HepG2 (cell line): ENCODE data around the gene CLEC7A. TPM values are rescaled to one million over a fixed set of nuclear protein-coding genes. Genes with fewer than 3 reads are reported as not detected.

Experiments used
- ATAC-seq: fragments of 200-7000 bp; cut with Tn5 transposase; 3 replicates; pipeline ENCODE4 v1.9.1; 2020; ENCODE audit warnings: mild to moderate bottlenecking, moderate library complexity
- BruUV-seq: library from RNA; stranded (reverse); fragments of 400-500 nt; replicated peaks from 2 replicates; lab custom pipeline; 2021; lab: Mats Ljungman, UMichigan
- CTCF ChIA-PET: fragments of 300-600 bp; formaldehyde crosslinking; extraction: SDS; loops from one replicate; lab custom pipeline; 2021; ENCODE audit warnings: low total read pairs, inconsistent platforms, low intra/inter-chr PET ratio; lab: Yijun Ruan, JAX
- POLR2A ChIA-PET: fragments of 350-600 bp; sonication (Branson Sonifier 250); formaldehyde crosslinking; loops from one replicate; lab custom pipeline; 2020; ENCODE audit warnings: antibody characterized with exemption, inconsistent platforms; lab: Yijun Ruan, JAX
- DNase-seq: peaks from one replicate; pipeline ENCODE4 v3.0.0-alpha.2; 2015; ENCODE audit warnings: low spot score
- FAIRE-seq: peaks from 3 replicates; lab custom pipeline; 2011; peaks lifted over from hg19 to GRCh38; lab: Jason Lieb, UNC
- H2AFZ ChIP-seq: one replicate; pipeline ENCODE4 v1.6.1; 2011; ENCODE audit warnings: low read length, inconsistent platforms
- H3K27ac ChIP-seq: fragments of 300-600 bp; 3 replicates; pipeline ENCODE4 v1.8.0; 2011; ENCODE audit warnings: mixed run types, mild to moderate bottlenecking, mixed read lengths, low read length, inconsistent platforms; ENCODE audit not compliant: insufficient read depth; ENCODE audit errors: extremely low read length
- H3K27me3 ChIP-seq, 2 experiments: fragments of 200-600 bp in 1 of 2; 2 replicates in 1 of 2; 3 replicates in 1 of 2; pipeline versions ENCODE4 v1.6.0 to v1.8.0; 2011; ENCODE audit warnings: low read length in 2 of 2, mild to moderate bottlenecking in 2 of 2, moderate library complexity in 2 of 2, inconsistent platforms in 1 of 2; ENCODE audit not compliant: insufficient read depth in 2 of 2, control insufficient read depth in 1 of 2
- H3K36me3 ChIP-seq, 2 experiments: fragments of 200-600 bp in 1 of 2; replicated peaks in 1 of 2; 2 replicates in 1 of 2; 3 replicates in 1 of 2; pipeline versions ENCODE4 v1.5.1 to v1.8.0; 2011; ENCODE audit warnings: low read length in 2 of 2, inconsistent platforms in 1 of 2; ENCODE audit not compliant: insufficient read depth in 2 of 2, control insufficient read depth in 1 of 2
- H3K4me1 ChIP-seq: 2 replicates; pipeline ENCODE4 v1.5.1; 2012; ENCODE audit warnings: low read length, inconsistent platforms; ENCODE audit not compliant: insufficient read depth
- H3K4me2 ChIP-seq: 2 replicates; pipeline ENCODE4 v1.6.0; 2011; ENCODE audit warnings: low read depth, low read length, inconsistent platforms
- H3K4me3 ChIP-seq, 3 experiments: fragments of 200-600 bp in 1 of 3; sonication (generic), shearing (Covaris generic) in 1 of 3; replicated peaks in 1 of 3; 2 replicates each; pipeline ENCODE4 v1.5.1; 2011 to 2016; ENCODE audit warnings: low read length in 3 of 3, inconsistent platforms in 2 of 3, low read depth in 2 of 3, mild to moderate bottlenecking in 2 of 3, control low read depth in 1 of 3, mixed read lengths in 1 of 3; ENCODE audit not compliant: insufficient read depth in 1 of 3
- H3K79me2 ChIP-seq: one replicate; pipeline ENCODE4 v1.6.1; 2011; ENCODE audit warnings: low read length, inconsistent platforms; ENCODE audit not compliant: insufficient read depth
- H3K9ac ChIP-seq: 2 replicates; pipeline ENCODE4 v1.6.0; 2011; ENCODE audit warnings: mild to moderate bottlenecking, low read depth, low read length, inconsistent platforms; ENCODE audit not compliant: insufficient read depth
- H3K9me3 ChIP-seq: 2 replicates; pipeline ENCODE4 v1.5.1; 2012; ENCODE audit warnings: mild to moderate bottlenecking, low read length
- H4K20me1 ChIP-seq: 2 replicates; pipeline ENCODE4 v1.6.0; 2011; ENCODE audit warnings: inconsistent platforms, mild to moderate bottlenecking, low read length, moderate library complexity; ENCODE audit not compliant: insufficient read depth
- ARNT ChIP-seq: fragments of 450-650 bp; IDR thresholded peaks from 2 replicates; pipeline ENCODE4 v1.6.1; 2017
- E2F1 ChIP-seq: sonication (generic); formaldehyde crosslinking; IDR thresholded peaks from 2 replicates; pipeline ENCODE4 v1.5.0; 2020; ENCODE audit warnings: missing genetic modification reagents
- MAFG ChIP-seq: sonication (generic); formaldehyde crosslinking; IDR thresholded peaks from 2 replicates; pipeline ENCODE4 v1.5.1; 2020; ENCODE audit warnings: mild to moderate bottlenecking, missing genetic modification reagents
- MEIS1 ChIP-seq: sonication (generic); formaldehyde crosslinking; IDR thresholded peaks from 2 replicates; pipeline ENCODE4 v1.9.0; 2021; ENCODE audit warnings: mild to moderate bottlenecking, missing genetic modification reagents, moderate library complexity, borderline replicate concordance
- POGZ ChIP-seq: sonication (generic); formaldehyde crosslinking; IDR thresholded peaks from 2 replicates; pipeline ENCODE4 v1.4.0; 2020; ENCODE audit warnings: mild to moderate bottlenecking, missing genetic modification reagents
- TBX2 ChIP-seq: sonication (generic); formaldehyde crosslinking; IDR thresholded peaks from 2 replicates; pipeline ENCODE4 v1.5.0; 2020; ENCODE audit warnings: missing genetic modification reagents, mild to moderate bottlenecking, borderline replicate concordance
- TP53 ChIP-seq: sonication (generic); formaldehyde crosslinking; conservative IDR thresholded peaks from 2 replicates; pipeline ENCODE4 v1.4.0; 2020; ENCODE audit warnings: missing genetic modification reagents
- ZBTB1 ChIP-seq: sonication (generic); formaldehyde crosslinking; IDR thresholded peaks from 2 replicates; pipeline ENCODE4 v1.4.0; 2020; ENCODE audit warnings: missing genetic modification reagents, borderline replicate concordance
- ZEB1 ChIP-seq: IDR thresholded peaks from 2 replicates; pipeline ENCODE4 v1.6.1; 2012; ENCODE audit warnings: mild to moderate bottlenecking, low read depth, inconsistent platforms; ENCODE audit not compliant: insufficient replicate concordance
- ZMYM3 ChIP-seq: sonication (generic); formaldehyde crosslinking; IDR thresholded peaks from 2 replicates; pipeline ENCODE4 v1.5.1; 2020; ENCODE audit warnings: mild to moderate bottlenecking, missing genetic modification reagents
- ZNF251 ChIP-seq: sonication (generic); formaldehyde crosslinking; IDR thresholded peaks from 2 replicates; pipeline ENCODE4 v1.9.0; 2021; ENCODE audit warnings: mild to moderate bottlenecking, missing genetic modification reagents
- ZNF460 ChIP-seq: sonication (generic); formaldehyde crosslinking; IDR thresholded peaks from 2 replicates; pipeline ENCODE4 v1.5.1; 2020; ENCODE audit warnings: missing genetic modification reagents, mild to moderate bottlenecking, borderline replicate concordance
- ZNF652 ChIP-seq: IDR thresholded peaks from 2 replicates; pipeline ENCODE4 v1.6.1; 2016; ENCODE audit warnings: low read depth, borderline replicate concordance
- ZNF780A ChIP-seq: sonication (generic); formaldehyde crosslinking; IDR thresholded peaks from 2 replicates; pipeline ENCODE4 v1.8.0; 2022; ENCODE audit warnings: mild to moderate bottlenecking, missing genetic modification reagents, moderate library complexity
- ZNF784 ChIP-seq: sonication (generic); formaldehyde crosslinking; IDR thresholded peaks from 2 replicates; pipeline ENCODE4 v1.5.1; 2020; ENCODE audit warnings: missing genetic modification reagents, mild to moderate bottlenecking, borderline replicate concordance
- ZSCAN21 ChIP-seq: sonication (generic); formaldehyde crosslinking; IDR thresholded peaks from 2 replicates; pipeline ENCODE4 v1.8.0; 2022; ENCODE audit warnings: mild to moderate bottlenecking, missing genetic modification reagents, moderate library complexity, borderline replicate concordance
- WGBS: methylation state at CpG from one replicate; pipeline ENCODE4 v1.1.6; 2017; ENCODE audit warnings: low lambda C conversion rate; 5-methylcytosine and 5-hydroxymethylcytosine counted together
- in situ Hi-C: cut with HindIII; loops from 2 replicates; pipeline ENCODE4 v1.10.0; 2017; ENCODE audit warnings: low pct_unique_long_range_greater_than_20kb; ENCODE audit not compliant: extremely low pct_ligation_motif_present
- intact Hi-C: fragments of 100-400 bp; cut with micrococcal nuclease; formaldehyde crosslinking; loops from one replicate; pipeline ENCODE4 v1.10.0; 2022; ENCODE audit not compliant: unreplicated experiment
- polyA plus RNA-seq, 8 experiments: library from polyadenylated mRNA; depleted of rRNA in 3 of 8; stranded (reverse) in 7 of 8; unstranded in 1 of 8; fragments of >200 nt; fragmentation: Illumina TruSeq in 4 of 8; extraction: Trizol in 4 of 8; gene quantifications; 2 replicates each; pipeline versions ENCODE4 v1.2.1 to v1.2.3, GENCODE V29; 2011 to 2016; ENCODE audit warnings: low read depth in 4 of 8, missing spikeins in 1 of 8, mixed read lengths in 1 of 8; ENCODE audit not compliant: insufficient read depth in 1 of 8
- total RNA-seq, 5 experiments: library from RNA; depleted of rRNA; stranded (reverse); fragments of >200 nt; fragmentation: Illumina TruSeq; extraction: Trizol; gene quantifications; 2 replicates each; pipeline ENCODE4 v1.2.3, GENCODE V29; 2016; ENCODE audit warnings: low read depth in 1 of 5
- TF ChIP-seq, protein P1 (sequence below): sonication (generic); formaldehyde crosslinking; IDR thresholded peaks from 2 replicates; pipeline ENCODE4 v1.8.0; 2022; ENCODE audit warnings: missing genetic modification reagents, mild to moderate bottlenecking, borderline replicate concordance
- TF ChIP-seq, protein P2 (sequence below): IDR thresholded peaks from 2 replicates; pipeline ENCODE4 v1.6.1; 2016; ENCODE audit warnings: low read depth, borderline replicate concordance

The CLEC7A gene
- total and polyA plus RNA-seq, 2 of the 13 experiments (the other 11 are each of a cell fraction or from before 2014, with no cell fraction given), result not detected

GRCh38 chr12:10178821-10179220 is 48.8 kb upstream of the CLEC7A start, which contains the start of gene TMEM52B:
Gene TMEM52B, plus strand, starts transcription at chr12:10179032. Its CDS starts 543 bp downstream, at chr12:10179575.
- Histone ChIP-seq H3K4me3 (no peak within 1 kb of the TSS), H3K9ac (no peak within 1 kb of the TSS), H3K79me2 (no peaks in the 10 kb centered on the region), H3K9me3 (no peaks in the 10 kb centered on the region), H2AFZ (no peak within 1 kb of the TSS), H3K4me1 (no peaks in the 10 kb centered on the region), H3K4me2 (no peak within 1 kb of the TSS), H3K27ac (no peak within 1 kb of the TSS), H3K27me3 (no peaks in the 10 kb centered on the region), H3K36me3 (no peaks in the 10 kb centered on the region), H4K20me1 (no peaks in the 10 kb centered on the region)
- no peak for FAIRE-seq
- WGBS, result 55% methylated on average over 4 of the region's 4 CpGs
- ChIA-PET CTCF (no interaction called here), POLR2A (no interaction called here)
- TF ChIP-seq E2F1 (no peak), ZEB1 (no peak), POGZ (no peak), TP53 (CRISPR knock-in tag) (no peak), ZSCAN21 (no peak), ZMYM3 (CRISPR knock-in tag) (no peak), MAFG (CRISPR knock-in tag) (no peak), ARNT (no peak), ZNF652 (CRISPR knock-in tag) (no peak), MEIS1 (no peak), ZNF460 (no peak), TBX2 (CRISPR knock-in tag) (no peak), ZNF784 (no peak), ZNF780A (no peak), ZNF251 (CRISPR knock-in tag) (no peak), ZBTB1 (no peak)
- TF ChIP-seq, protein P1, sequence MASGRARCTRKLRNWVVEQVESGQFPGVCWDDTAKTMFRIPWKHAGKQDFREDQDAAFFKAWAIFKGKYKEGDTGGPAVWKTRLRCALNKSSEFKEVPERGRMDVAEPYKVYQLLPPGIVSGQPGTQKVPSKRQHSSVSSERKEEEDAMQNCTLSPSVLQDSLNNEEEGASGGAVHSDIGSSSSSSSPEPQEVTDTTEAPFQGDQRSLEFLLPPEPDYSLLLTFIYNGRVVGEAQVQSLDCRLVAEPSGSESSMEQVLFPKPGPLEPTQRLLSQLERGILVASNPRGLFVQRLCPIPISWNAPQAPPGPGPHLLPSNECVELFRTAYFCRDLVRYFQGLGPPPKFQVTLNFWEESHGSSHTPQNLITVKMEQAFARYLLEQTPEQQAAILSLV, result no peak
- TF ChIP-seq, protein P2, sequence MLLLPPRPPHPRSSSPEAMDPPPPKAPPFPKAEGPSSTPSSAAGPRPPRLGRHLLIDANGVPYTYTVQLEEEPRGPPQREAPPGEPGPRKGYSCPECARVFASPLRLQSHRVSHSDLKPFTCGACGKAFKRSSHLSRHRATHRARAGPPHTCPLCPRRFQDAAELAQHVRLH, result no peak
- DNase-seq, result no peak
- BruUV-seq, result no TSS peak
- in situ Hi-C loops, result no loop called here
- ATAC-seq, result no peak
- intact Hi-C loops, result no loop called here
